Measurements from ENCODE around the gene STXBP1. TPM values are rescaled to one million over a fixed set of nuclear protein-coding genes. Genes with fewer than 3 reads are reported as not detected.

Gene STXBP1
- total RNA-seq, 6 experiments from 2014 or later, result 1.8 to 13.5 (median 4.1) TPM

DNA sequence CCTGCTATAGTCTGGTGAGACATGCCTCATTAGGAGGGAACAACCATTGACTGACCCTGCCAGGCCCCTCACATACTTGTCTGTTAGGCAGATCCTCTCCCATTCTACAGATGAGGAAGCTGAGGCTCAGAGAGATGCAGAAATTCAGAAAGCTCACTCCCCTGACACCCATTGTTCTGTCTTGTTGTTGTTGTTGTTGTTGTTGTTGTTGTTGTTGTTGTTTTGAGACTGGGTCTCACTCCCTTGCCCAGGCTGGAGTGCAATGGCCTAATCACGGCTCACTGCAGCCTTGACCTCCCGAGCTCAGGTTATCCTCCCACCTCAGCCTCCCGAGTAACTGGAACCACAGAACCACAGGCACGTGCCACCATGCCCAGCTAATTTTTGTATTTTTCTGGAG is 81.6 kb downstream of the STXBP1 start:
- intact Hi-C loops (cut with DNase I), result no loop called here
- DNase-seq (no peak), ATAC-seq (no peak)
- no CpG with 5 or more reads among the region's 4 CpGs for WGBS (ENCODE audit: insufficient coverage, low coverage, low lambda C conversion rate, missing lambda C conversion rate)
- TF ChIP-seq, protein P1, sequence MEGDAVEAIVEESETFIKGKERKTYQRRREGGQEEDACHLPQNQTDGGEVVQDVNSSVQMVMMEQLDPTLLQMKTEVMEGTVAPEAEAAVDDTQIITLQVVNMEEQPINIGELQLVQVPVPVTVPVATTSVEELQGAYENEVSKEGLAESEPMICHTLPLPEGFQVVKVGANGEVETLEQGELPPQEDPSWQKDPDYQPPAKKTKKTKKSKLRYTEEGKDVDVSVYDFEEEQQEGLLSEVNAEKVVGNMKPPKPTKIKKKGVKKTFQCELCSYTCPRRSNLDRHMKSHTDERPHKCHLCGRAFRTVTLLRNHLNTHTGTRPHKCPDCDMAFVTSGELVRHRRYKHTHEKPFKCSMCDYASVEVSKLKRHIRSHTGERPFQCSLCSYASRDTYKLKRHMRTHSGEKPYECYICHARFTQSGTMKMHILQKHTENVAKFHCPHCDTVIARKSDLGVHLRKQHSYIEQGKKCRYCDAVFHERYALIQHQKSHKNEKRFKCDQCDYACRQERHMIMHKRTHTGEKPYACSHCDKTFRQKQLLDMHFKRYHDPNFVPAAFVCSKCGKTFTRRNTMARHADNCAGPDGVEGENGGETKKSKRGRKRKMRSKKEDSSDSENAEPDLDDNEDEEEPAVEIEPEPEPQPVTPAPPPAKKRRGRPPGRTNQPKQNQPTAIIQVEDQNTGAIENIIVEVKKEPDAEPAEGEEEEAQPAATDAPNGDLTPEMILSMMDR (IDR thresholded peaks at IDR 0.05), result no peak
- TF ChIP-seq POLR2A (IDR thresholded peaks at IDR 0.05), result no peak
- Histone ChIP-seq H3K4me1 (no peaks in the 10 kb centered on the region), H3K4me3 (no peak overlapping the region), H3K27ac (no peak overlapping the region), H3K36me3 (no peaks in the 10 kb centered on the region), H3K27me3 (no peaks in the 10 kb centered on the region), H3K9me3 (no peaks in the 10 kb centered on the region)

DNA sequence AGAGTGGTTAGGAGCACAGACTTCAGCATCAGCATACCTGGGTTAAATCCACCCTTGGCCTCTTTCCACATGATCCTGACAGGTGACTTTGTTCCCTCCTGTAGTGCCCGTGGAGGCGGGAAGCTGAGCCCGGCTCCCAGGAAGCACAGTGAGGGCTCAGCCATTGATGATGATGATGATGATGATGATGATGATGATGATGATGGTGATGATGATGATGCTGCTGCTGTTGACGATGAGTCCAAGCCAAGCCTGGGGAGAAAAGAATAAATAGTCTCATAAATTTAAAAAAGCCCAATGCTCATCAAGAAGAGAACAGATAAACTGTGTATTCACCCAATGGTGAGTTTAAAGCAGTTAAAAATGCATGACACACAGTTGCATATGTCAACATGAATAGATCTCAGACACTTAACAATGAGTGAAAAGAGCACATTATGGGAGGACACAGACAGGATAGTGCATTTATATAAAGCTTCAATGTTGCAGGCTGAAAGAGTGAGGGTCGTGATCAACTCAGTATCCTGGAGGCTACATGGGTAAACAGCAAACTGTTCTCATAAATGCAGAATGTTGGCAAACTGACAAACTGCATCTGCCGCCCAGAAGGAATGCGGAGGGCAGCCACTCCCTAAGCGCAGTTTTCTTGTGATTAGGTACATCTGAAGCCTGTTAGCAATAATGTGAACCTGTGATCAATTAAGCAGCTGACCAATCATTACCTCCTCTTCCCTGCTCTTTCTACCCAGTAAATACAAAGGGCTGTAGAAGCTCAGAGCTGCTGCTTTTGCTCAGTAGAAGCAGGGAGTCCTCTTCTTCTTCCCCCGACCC is 83.0 kb downstream of the STXBP1 start:
- Histone ChIP-seq H3K27ac (no peak overlapping the region), H3K27me3 (no peaks in the 10 kb centered on the region), H3K36me3 (no peaks in the 10 kb centered on the region), H3K4me3 (no peak overlapping the region), H3K9me3 (no peaks in the 10 kb centered on the region), H3K4me1 (no peaks in the 10 kb centered on the region)
- intact Hi-C loops (cut with DNase I), result no loop called here
- TF ChIP-seq, protein P1 (IDR thresholded peaks at IDR 0.05), result no peak
- TF ChIP-seq POLR2A (IDR thresholded peaks at IDR 0.05), result no peak
- DNase-seq (no peak), ATAC-seq (no peak)
- 69% methylated on average over 6 of the region's 9 CpGs for WGBS (ENCODE audit: insufficient coverage, low coverage, low lambda C conversion rate, missing lambda C conversion rate)

DNA sequence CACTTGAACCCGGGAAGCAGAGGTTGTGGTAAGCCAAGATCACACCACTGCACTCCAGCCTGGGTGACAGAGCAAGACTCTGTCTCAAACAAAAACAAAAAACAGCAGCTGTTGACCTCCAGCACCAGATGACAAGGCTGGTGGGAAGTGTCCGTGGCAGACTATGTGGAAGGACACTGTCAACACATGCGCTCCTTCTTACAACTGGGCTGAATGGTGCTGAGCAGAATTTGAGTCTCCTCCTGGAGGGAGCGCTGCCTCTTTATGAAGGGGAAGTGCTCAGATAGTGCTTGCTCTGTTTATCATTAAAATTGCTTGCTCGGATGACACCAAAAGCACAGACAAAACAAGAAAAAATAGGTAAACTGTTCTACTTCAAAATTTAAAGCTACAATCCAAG is 85.5 kb downstream of the STXBP1 start:
- WGBS (ENCODE audit: insufficient coverage, low coverage, low lambda C conversion rate, missing lambda C conversion rate), result 74% methylated on average over 4 of the region's 5 CpGs
- intact Hi-C loops (cut with DNase I), result no loop called here

DNA sequence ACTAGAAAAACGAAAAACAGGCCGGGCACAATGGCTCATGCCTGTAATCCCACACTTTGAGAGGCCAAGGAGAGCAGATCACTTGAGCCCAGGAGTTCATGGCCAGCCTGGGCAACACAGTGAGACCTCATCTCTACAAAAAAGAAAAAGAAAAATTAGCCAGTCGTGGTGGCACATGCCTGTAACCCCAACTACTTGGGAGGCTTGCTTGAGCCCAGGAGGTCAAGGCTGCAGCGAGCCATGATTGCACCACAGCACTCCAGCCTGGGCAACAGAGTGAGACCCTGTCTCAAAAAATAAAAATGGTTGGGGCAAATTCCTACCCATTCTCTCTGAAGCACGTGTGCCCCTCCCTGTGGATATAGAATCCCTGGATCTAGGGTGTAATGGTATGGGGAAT is 86.3 kb downstream of the STXBP1 start:
- no peak for ATAC-seq
- Histone ChIP-seq H3K4me3 (no peak overlapping the region), H3K4me1 (no peaks in the 10 kb centered on the region), H3K27me3 (no peaks in the 10 kb centered on the region), H3K27ac (no peak overlapping the region), H3K9me3 (no peaks in the 10 kb centered on the region), H3K36me3 (no peaks in the 10 kb centered on the region)
- no peak for TF ChIP-seq POLR2A (IDR thresholded peaks at IDR 0.05)
- TF ChIP-seq, protein P1 (IDR thresholded peaks at IDR 0.05), result no peak
- no peak for DNase-seq
- 80% methylated on average over 2 of the region's 5 CpGs for whole genome bisulfite sequencing (ENCODE audit: insufficient coverage, low coverage, low lambda C conversion rate, missing lambda C conversion rate)
- intact Hi-C loops (cut with DNase I), result no loop called here

More for the DNA sequence above, 85.5 kb downstream of the STXBP1 start:
- Histone ChIP-seq H3K27me3 (no peaks in the 10 kb centered on the region), H3K4me3 (no peak overlapping the region), H3K27ac (no peak overlapping the region), H3K4me1 (no peaks in the 10 kb centered on the region), H3K36me3 (no peaks in the 10 kb centered on the region), H3K9me3 (no peaks in the 10 kb centered on the region)
- no peak for ATAC-seq
- TF ChIP-seq, protein P1 (IDR thresholded peaks at IDR 0.05), result no peak
- no peak for TF ChIP-seq POLR2A (IDR thresholded peaks at IDR 0.05)
- DNase-seq, result no peak

Measured in right lobe of liver (tissue), 6 donors.